Upper lobe of left lung (tissue), 6 donors: Measurements from ENCODE around the gene BCL2. TPM values are rescaled to one million over a fixed set of nuclear protein-coding genes. Genes with fewer than 3 reads are reported as not detected.

ENCODE experiments used
- ATAC-seq, 2 donors: fragments of 200-7000 bp; cut with Tn5 transposase; one replicate each; pipeline ENCODE4 v1.9.1; 2022; ENCODE audit warnings: mild to moderate bottlenecking in 2 of 2, moderate library complexity in 2 of 2; ENCODE audit not compliant: low FRiP score in 2 of 2
- DNase-seq, 2 donors: peaks; one replicate each; pipeline ENCODE4 v3.0.0-alpha.2; 2019 to 2020
- H3K27ac ChIP-seq, 4 donors: fragments of 200-600 bp; sonication (generic); one replicate each; pipeline ENCODE4 v1.5.1; 2016 to 2019
- H3K27me3 ChIP-seq, 4 donors: fragments of 200-600 bp; sonication (generic); one replicate each; pipeline ENCODE4 v1.5.1; 2017 to 2019
- H3K36me3 ChIP-seq, 4 donors: fragments of 200-600 bp; sonication (generic); one replicate each; pipeline ENCODE4 v1.5.1; 2016 to 2019
- H3K4me1 ChIP-seq, 4 donors: fragments of 200-600 bp; sonication (generic); one replicate each; pipeline ENCODE4 v1.5.1; 2018 to 2019
- H3K4me3 ChIP-seq, 4 donors: fragments of 200-600 bp; sonication (generic); one replicate each; pipeline ENCODE4 v1.5.1; 2017 to 2019; ENCODE audit warnings: mild to moderate bottlenecking in 2 of 4, moderate library complexity in 1 of 4
- H3K9me3 ChIP-seq, 4 donors: fragments of 200-600 bp; sonication (generic); one replicate each; pipeline ENCODE4 v1.5.1; 2018 to 2019
- CTCF ChIP-seq, 6 experiments: fragments of 450-650 bp in 4 of 6; fragments of 200-600 bp in 2 of 6; sonication (generic) in 2 of 6; IDR thresholded peaks; one replicate each; pipeline ENCODE4 v1.5.1; 2016 to 2019; ENCODE audit warnings: antibody characterized with exemption in 6 of 6
- EP300 ChIP-seq, 4 donors: sonication (generic); formaldehyde crosslinking; IDR thresholded peaks; one replicate each; pipeline ENCODE4 v1.5.1; 2017; ENCODE audit warnings: antibody characterized with exemption in 4 of 4, control low read depth in 2 of 4
- POLR2A ChIP-seq, 4 donors: fragments of 450-650 bp; IDR thresholded peaks; one replicate each; pipeline ENCODE4 v1.5.1; 2016 to 2017; ENCODE audit warnings: antibody characterized with exemption in 4 of 4, mild to moderate bottlenecking in 2 of 4
- POLR2AphosphoS5 ChIP-seq, 2 donors: sonication (generic); formaldehyde crosslinking; IDR thresholded peaks; one replicate each; pipeline ENCODE4 v1.5.1; 2017; ENCODE audit warnings: antibody characterized with exemption in 2 of 2
- WGBS, 2 donors: methylation state at CpG; one replicate each; pipeline ENCODE4 v1.1.5; 2017 to 2018; 5-methylcytosine and 5-hydroxymethylcytosine counted together
- total RNA-seq, 6 donors: library from RNA; depleted of rRNA in 4 of 6; stranded (reverse); fragments of >200 nt in 4 of 6; gene quantifications; one replicate each; pipeline versions ENCODE4 v1.1.0 to v1.2.1, GENCODE V29; 2016 to 2021
- donor health status: DM: no; HTN: no; CAD: no; lungs with moderate emphysema.
- donor health status: DM: no; HTN: yes; CAD: no; lungs with severe emphysema.

Gene BCL2
- total RNA-seq, 6 donors from 2014 or later = 5.9 to 19.9 (median 11.4) TPM

GRCh38 chr18:63109022-63109421, 210.5 kb downstream of the BCL2 start:
- H3K27ac ChIP-seq = no peak overlapping the region
- H3K4me3 ChIP-seq = no peak overlapping the region
- ATAC-seq (no peak), DNase-seq (no peak)
- H3K27me3 ChIP-seq = no peaks in the 10 kb centered on the region
- H3K36me3 ChIP-seq = no peaks in the 10 kb centered on the region
- no peaks in the 10 kb centered on the region for H3K9me3 ChIP-seq
- H3K4me1 ChIP-seq = peaks cover 0 to 7% (median 3%) of the 10 kb centered on the region in 4 donors
- WGBS, 2 donors = 75% methylated on average over 5 of the region's 5 CpGs
- TF ChIP-seq CTCF (IDR thresholded peaks at IDR 0.05) = no peak
- TF ChIP-seq EP300 (IDR thresholded peaks at IDR 0.05) = no peak
- no peak for TF ChIP-seq POLR2A (IDR thresholded peaks at IDR 0.05)
- no peak for TF ChIP-seq POLR2AphosphoS5 (IDR thresholded peaks at IDR 0.05)

GRCh38 chr18:63107931-63108330, 211.6 kb downstream of the BCL2 start:
- Histone ChIP-seq H3K9me3 (no peaks in the 10 kb centered on the region), H3K36me3 (no peaks in the 10 kb centered on the region), H3K27ac (no peak overlapping the region), H3K4me1 (peaks cover 0 to 7% (median 3%) of the 10 kb centered on the region in 4 donors), H3K27me3 (no peaks in the 10 kb centered on the region), H3K4me3 (no peak overlapping the region)
- no peak for ATAC-seq
- 85 to 90% methylated on average over 7 of the region's 7 CpGs for WGBS, 2 donors
- TF ChIP-seq EP300 (IDR thresholded peaks at IDR 0.05) = no peak
- TF ChIP-seq POLR2AphosphoS5 (IDR thresholded peaks at IDR 0.05) = no peak
- no peak for TF ChIP-seq CTCF (IDR thresholded peaks at IDR 0.05)
- TF ChIP-seq POLR2A (IDR thresholded peaks at IDR 0.05) = no peak
- DNase-seq = no peak

GRCh38 chr18:63107171-63107845, 212.3 kb downstream of the BCL2 start:
- ATAC-seq = no peak
- Histone ChIP-seq H3K4me1 (peaks cover 0 to 5% (median 3%) of the 10 kb centered on the region in 4 donors), H3K27me3 (no peaks in the 10 kb centered on the region), H3K27ac (no peak overlapping the region), H3K4me3 (no peak overlapping the region), H3K9me3 (no peaks in the 10 kb centered on the region), H3K36me3 (no peaks in the 10 kb centered on the region)
- DNase-seq = no peak
- no peak for TF ChIP-seq EP300 (IDR thresholded peaks at IDR 0.05)
- no peak for TF ChIP-seq CTCF (IDR thresholded peaks at IDR 0.05)
- TF ChIP-seq POLR2AphosphoS5 (IDR thresholded peaks at IDR 0.05) = no peak
- WGBS, 2 donors = 47 to 62% methylated on average over 6 of the region's 6 CpGs

GRCh38 chr18:63106727-63107126, 212.8 kb downstream of the BCL2 start:
- Histone ChIP-seq H3K27ac (no peak overlapping the region), H3K4me1 (peaks cover 0 to under 1% (median 0%) of the 10 kb centered on the region in 4 donors), H3K27me3 (no peaks in the 10 kb centered on the region), H3K36me3 (no peaks in the 10 kb centered on the region), H3K4me3 (no peak overlapping the region), H3K9me3 (no peaks in the 10 kb centered on the region)
- TF ChIP-seq POLR2A (IDR thresholded peaks at IDR 0.05) (no peak), POLR2AphosphoS5 (IDR thresholded peaks at IDR 0.05) (no peak), EP300 (IDR thresholded peaks at IDR 0.05) (no peak), CTCF (IDR thresholded peaks at IDR 0.05) (no peak)
- no peak for ATAC-seq
- 85 to 92% methylated on average over 3 of the region's 3 CpGs for WGBS, 2 donors
- no peak for DNase-seq
